Measurements from ENCODE around the gene CAB39. TPM values are rescaled to one million over a fixed set of nuclear protein-coding genes. Genes with fewer than 3 reads are reported as not detected.

CAB39 gene
- total RNA-seq, 1 experiment from 2014 or later = 88.7 TPM

GRCh38 chr2:230784795-230785194 is 72.2 kb downstream of the CAB39 start:
- no TSS peak for BruUV-seq (replicated peaks)
- H3K36me3 Mint-ChIP-seq (ENCODE audit: insufficient read depth, unreplicated experiment) = peaks cover 63% of the 10 kb centered on the region
- TF ChIP-seq CTCF (IDR thresholded peaks at IDR 0.05; ENCODE audit: unreplicated experiment) = no peak
- DNase-seq = no peak
- H3K27me3 Mint-ChIP-seq (ENCODE audit: unreplicated experiment) = no peaks in the 10 kb centered on the region
- intact Hi-C loops (cut with micrococcal nuclease; ENCODE audit: unreplicated experiment) = no loop called here
- peaks cover 41% of the 10 kb centered on the region for H3K4me1 Mint-ChIP-seq (ENCODE audit: low read depth, unreplicated experiment)
- peak overlapping the region; percentile 50 for H3K27ac Mint-ChIP-seq (ENCODE audit: unreplicated experiment)
- H3K4me3 Mint-ChIP-seq (ENCODE audit: low read depth, unreplicated experiment) = no peak overlapping the region
- CTCF ChIA-PET = interaction anchor here (0.5 kb wide), 1 partner anchor 1265 kb away, joined by 5 read pairs; no protein-coding TSS in a partner anchor
- H3K9me3 Mint-ChIP-seq (ENCODE audit: low read depth, unreplicated experiment) = peaks cover 32% of the 10 kb centered on the region

- BruUV-seq (replicated peaks) = no TSS peak
- peaks cover 68% of the 10 kb centered on the region for H3K36me3 Mint-ChIP-seq (ENCODE audit: insufficient read depth, unreplicated experiment)
Observed at GRCh38 chr2:230785346-230785745, 72.7 kb downstream of the CAB39 start.

GRCh38 chr2:230787101-230787500 is 74.5 kb downstream of the CAB39 start:
- TF ChIP-seq CTCF (IDR thresholded peaks at IDR 0.05; ENCODE audit: unreplicated experiment) = no peak
- Mint-ChIP-seq H3K36me3 (ENCODE audit: insufficient read depth, unreplicated experiment) (peaks cover 70% of the 10 kb centered on the region), H3K27me3 (ENCODE audit: unreplicated experiment) (no peaks in the 10 kb centered on the region), H3K9me3 (ENCODE audit: low read depth, unreplicated experiment) (peaks cover 36% of the 10 kb centered on the region), H3K27ac (ENCODE audit: unreplicated experiment) (peak overlapping the region; percentile 20), H3K4me3 (ENCODE audit: low read depth, unreplicated experiment) (no peak overlapping the region), H3K4me1 (ENCODE audit: low read depth, unreplicated experiment) (peaks cover 40% of the 10 kb centered on the region)
- intact Hi-C loops (cut with micrococcal nuclease; ENCODE audit: unreplicated experiment) = no loop called here
- no TSS peak for BruUV-seq (replicated peaks)
- DNase-seq = no peak
- CTCF ChIA-PET = no interaction called here

More at GRCh38 chr2:230785346-230785745, 72.7 kb downstream of the CAB39 start:
- TF ChIP-seq CTCF (IDR thresholded peaks at IDR 0.05; ENCODE audit: unreplicated experiment) = no peak
- peaks cover 40% of the 10 kb centered on the region for H3K4me1 Mint-ChIP-seq (ENCODE audit: low read depth, unreplicated experiment)
- intact Hi-C loops (cut with micrococcal nuclease; ENCODE audit: unreplicated experiment) = no loop called here
- peaks cover 34% of the 10 kb centered on the region for H3K9me3 Mint-ChIP-seq (ENCODE audit: low read depth, unreplicated experiment)
- CTCF ChIA-PET = interaction anchor here (0.5 to 0.8 kb wide), 2 partner anchors 183 to 1196 kb away, joined by 3 to 8 read pairs; no protein-coding TSS in a partner anchor
- peak overlapping the region; percentile 50 for H3K27ac Mint-ChIP-seq (ENCODE audit: unreplicated experiment)
- H3K4me3 Mint-ChIP-seq (ENCODE audit: low read depth, unreplicated experiment) = no peak overlapping the region
- no peaks in the 10 kb centered on the region for H3K27me3 Mint-ChIP-seq (ENCODE audit: unreplicated experiment)
- no peak for DNase-seq

- H3K4me3 Mint-ChIP-seq (ENCODE audit: low read depth, unreplicated experiment) = no peak overlapping the region
- peaks cover 43% of the 10 kb centered on the region for H3K4me1 Mint-ChIP-seq (ENCODE audit: low read depth, unreplicated experiment)
- peaks cover 69% of the 10 kb centered on the region for H3K36me3 Mint-ChIP-seq (ENCODE audit: insufficient read depth, unreplicated experiment)
- no peak overlapping the region for H3K27ac Mint-ChIP-seq (ENCODE audit: unreplicated experiment)
- BruUV-seq (replicated peaks) = no TSS peak
- H3K27me3 Mint-ChIP-seq (ENCODE audit: unreplicated experiment) = no peaks in the 10 kb centered on the region
- TF ChIP-seq CTCF (IDR thresholded peaks at IDR 0.05; ENCODE audit: unreplicated experiment) = no peak
- H3K9me3 Mint-ChIP-seq (ENCODE audit: low read depth, unreplicated experiment) = peaks cover 41% of the 10 kb centered on the region
- DNase-seq = no peak
- intact Hi-C loops (cut with micrococcal nuclease; ENCODE audit: unreplicated experiment) = no loop called here
- CTCF ChIA-PET = interaction anchor here (0.5 kb wide), 1 partner anchor 40 kb away, joined by 3 read pairs; no protein-coding TSS in a partner anchor
Observed at GRCh38 chr2:230788554-230789175, 76.0 kb downstream of the CAB39 start.
